Choroid plexus epithelial cell (primary cell): ENCODE data around the gene MKLN1.
A peak's percentile ranks its signal among the peaks of the same experiment; 100 is the strongest.

Source experiments
- DNase-seq: peaks from one replicate; pipeline ENCODE4 v3.0.0-alpha.2; 2010; ENCODE audit warnings: low read depth
- H3K4me3 ChIP-seq: 2 replicates; pipeline ENCODE4 v1.5.1; 2011; ENCODE audit warnings: low read depth, mild to moderate bottlenecking, control low read depth, low read length, moderate library complexity
- TF ChIP-seq, protein P1 (sequence below): conservative IDR thresholded peaks from 2 replicates; pipeline ENCODE4 v1.5.1; 2011; ENCODE audit warnings: low read depth, mild to moderate bottlenecking, control low read depth, inconsistent platforms, low read length, moderate library complexity

Gene MKLN1

GRCh38 chr7:131364767-131365344 is 37.2 kb downstream of the MKLN1 start:
- DNase-seq = no peak
- TF ChIP-seq, protein P1, sequence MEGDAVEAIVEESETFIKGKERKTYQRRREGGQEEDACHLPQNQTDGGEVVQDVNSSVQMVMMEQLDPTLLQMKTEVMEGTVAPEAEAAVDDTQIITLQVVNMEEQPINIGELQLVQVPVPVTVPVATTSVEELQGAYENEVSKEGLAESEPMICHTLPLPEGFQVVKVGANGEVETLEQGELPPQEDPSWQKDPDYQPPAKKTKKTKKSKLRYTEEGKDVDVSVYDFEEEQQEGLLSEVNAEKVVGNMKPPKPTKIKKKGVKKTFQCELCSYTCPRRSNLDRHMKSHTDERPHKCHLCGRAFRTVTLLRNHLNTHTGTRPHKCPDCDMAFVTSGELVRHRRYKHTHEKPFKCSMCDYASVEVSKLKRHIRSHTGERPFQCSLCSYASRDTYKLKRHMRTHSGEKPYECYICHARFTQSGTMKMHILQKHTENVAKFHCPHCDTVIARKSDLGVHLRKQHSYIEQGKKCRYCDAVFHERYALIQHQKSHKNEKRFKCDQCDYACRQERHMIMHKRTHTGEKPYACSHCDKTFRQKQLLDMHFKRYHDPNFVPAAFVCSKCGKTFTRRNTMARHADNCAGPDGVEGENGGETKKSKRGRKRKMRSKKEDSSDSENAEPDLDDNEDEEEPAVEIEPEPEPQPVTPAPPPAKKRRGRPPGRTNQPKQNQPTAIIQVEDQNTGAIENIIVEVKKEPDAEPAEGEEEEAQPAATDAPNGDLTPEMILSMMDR = no peak
- no peak overlapping the region for H3K4me3 ChIP-seq

DNA sequence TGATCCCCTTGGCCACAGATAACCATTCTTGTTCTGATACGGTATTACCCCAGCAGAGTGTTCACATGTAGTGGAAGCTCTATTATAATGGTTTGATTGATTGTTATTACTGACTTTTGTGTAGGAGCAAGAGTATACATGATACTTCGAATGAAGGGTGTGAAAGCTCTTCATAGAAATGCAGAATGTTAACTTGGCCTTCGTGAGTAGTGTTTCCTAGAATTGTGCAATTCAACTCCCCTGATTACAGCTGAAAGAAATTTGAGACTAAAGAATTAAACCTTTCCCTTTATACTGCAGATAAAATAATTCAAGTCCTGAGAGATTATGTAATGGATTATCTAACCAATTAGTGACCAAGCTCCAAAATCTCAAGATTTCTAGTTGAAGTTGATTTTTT is 38.2 kb downstream of the MKLN1 start:
- TF ChIP-seq, protein P1 = no peak
- H3K4me3 ChIP-seq = no peak overlapping the region
- DNase-seq = peak; percentile 60

GRCh38 chr7:131369354-131369753 is 41.7 kb downstream of the MKLN1 start:
- H3K4me3 ChIP-seq = no peak overlapping the region
- no peak for DNase-seq
- TF ChIP-seq, protein P1 = no peak

- TF ChIP-seq, protein P1 = no peak
- H3K4me3 ChIP-seq = no peak overlapping the region
- peak; percentile 74 for DNase-seq
These were observed 42.9 kb downstream of the MKLN1 start for GRCh38 chr7:131370523-131370968.

GRCh38 chr7:131371411-131371810 is 43.7 kb downstream of the MKLN1 start:
- DNase-seq = no peak
- TF ChIP-seq, protein P1 = no peak
- no peak overlapping the region for H3K4me3 ChIP-seq

DNA sequence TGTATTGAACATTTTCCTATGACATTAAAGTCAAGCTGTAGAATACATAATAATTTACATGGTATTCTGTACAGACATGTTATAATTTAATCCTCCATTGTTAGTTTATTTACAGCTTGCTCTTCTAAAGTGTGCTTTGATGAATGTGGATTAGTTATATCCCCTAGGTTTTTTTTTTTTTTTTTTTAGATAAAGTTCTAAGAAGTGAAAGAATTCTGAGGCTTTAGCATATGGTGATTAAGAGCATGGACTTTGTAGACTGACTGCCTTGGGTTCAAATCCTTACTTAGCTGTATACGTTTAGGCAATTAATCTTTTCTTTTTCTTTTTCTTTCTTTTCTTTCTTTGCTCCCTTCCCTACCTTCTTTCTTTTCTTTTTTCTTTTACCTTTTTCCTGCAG is 44.9 kb downstream of the MKLN1 start:
- no peak overlapping the region for H3K4me3 ChIP-seq
- TF ChIP-seq, protein P1 = no peak
- DNase-seq = no peak

DNA sequence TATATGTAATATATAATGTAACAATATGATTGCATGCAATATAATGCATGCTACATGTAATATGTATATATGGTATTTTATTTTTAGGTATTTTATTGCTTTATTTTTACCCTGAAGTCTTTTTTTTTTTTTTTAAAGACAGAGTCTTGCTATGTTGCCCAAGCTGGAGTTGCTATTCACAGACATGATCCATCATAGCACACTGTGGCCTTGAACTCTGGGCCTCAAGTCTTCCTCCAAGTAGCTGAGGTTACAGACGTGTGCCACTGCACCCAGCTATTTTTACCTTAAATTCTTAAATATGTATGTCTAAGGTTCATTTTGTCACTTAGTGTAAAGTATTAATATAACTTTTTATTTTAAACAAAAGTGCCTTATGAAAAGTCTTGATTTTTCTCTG is 47.1 kb downstream of the MKLN1 start:
- TF ChIP-seq, protein P1 = no peak
- no peak overlapping the region for H3K4me3 ChIP-seq
- DNase-seq = no peak
